MM.1S (cell line): ENCODE results near the gene CCDC93.
A peak's percentile ranks its signal among the peaks of the same experiment; 100 is the strongest.

Source experiments
- DNase-seq: peaks from one replicate; pipeline ENCODE4 v3.0.0-alpha.2; 2015
- H2AFZ ChIP-seq: fragments of 300-600 bp; sonication (generic); 2 replicates; pipeline ENCODE4 v1.6.0; 2016; ENCODE audit warnings: antibody characterized with exemption, low read length
- H3F3A ChIP-seq: fragments of 300-600 bp; sonication (generic); 2 replicates; pipeline ENCODE4 v1.6.1; 2016; ENCODE audit warnings: mild to moderate bottlenecking, antibody characterized with exemption, low read length, moderate library complexity, mixed read lengths; ENCODE audit not compliant: insufficient read depth
- H3K27ac ChIP-seq: fragments of 300-600 bp; sonication (generic); 2 replicates; pipeline ENCODE4 v1.5.1; 2016; ENCODE audit warnings: mild to moderate bottlenecking, low read length
- H3K27me3 ChIP-seq: fragments of 300-600 bp; sonication (generic); replicated peaks from 2 replicates; pipeline ENCODE4 v1.6.0; 2016; ENCODE audit warnings: low read length; ENCODE audit not compliant: insufficient read depth
- H3K36me3 ChIP-seq: fragments of 300-600 bp; sonication (generic); replicated peaks from 2 replicates; pipeline ENCODE4 v1.6.1; 2016; ENCODE audit warnings: mild to moderate bottlenecking, low read length, mixed read lengths; ENCODE audit not compliant: insufficient read depth
- H3K4me1 ChIP-seq: fragments of 300-600 bp; sonication (generic); 2 replicates; pipeline ENCODE4 v1.6.1; 2016; ENCODE audit warnings: low read length, mixed read lengths
- H3K4me2 ChIP-seq: fragments of 300-600 bp; sonication (generic); 2 replicates; pipeline ENCODE4 v1.6.0; 2016; ENCODE audit warnings: low read depth, low read length
- H3K4me3 ChIP-seq: fragments of 300-600 bp; sonication (generic); 2 replicates; pipeline ENCODE4 v1.5.1; 2016; ENCODE audit warnings: low read length, mixed read lengths
- H3K79me2 ChIP-seq: fragments of 300-600 bp; sonication (generic); 2 replicates; pipeline ENCODE4 v1.6.1; 2016; ENCODE audit warnings: mixed run types, low read length, mixed read lengths
- H3K9ac ChIP-seq: fragments of 300-600 bp; sonication (generic); 2 replicates; pipeline ENCODE4 v1.6.1; 2016; ENCODE audit warnings: low read length, mixed read lengths
- H3K9me2 ChIP-seq: fragments of 300-600 bp; sonication (generic); replicated peaks from 2 replicates; pipeline ENCODE4 v1.6.1; 2016; ENCODE audit warnings: mild to moderate bottlenecking, low read length, mixed read lengths; ENCODE audit not compliant: insufficient read depth
- H3K9me3 ChIP-seq: fragments of 300-600 bp; sonication (generic); replicated peaks from 2 replicates; pipeline ENCODE4 v1.6.1; 2016; ENCODE audit warnings: mild to moderate bottlenecking, low read length, mixed read lengths; ENCODE audit not compliant: insufficient read depth
- H4K20me1 ChIP-seq: fragments of 300-600 bp; sonication (generic); 2 replicates; pipeline ENCODE4 v1.6.1; 2016; ENCODE audit warnings: mild to moderate bottlenecking, low read length, moderate library complexity, mixed read lengths; ENCODE audit not compliant: insufficient read depth
- EZH2 ChIP-seq: fragments of 300-600 bp; sonication (generic); optimal IDR thresholded peaks from 2 replicates; pipeline ENCODE3; 2017; ENCODE audit warnings: low read depth, mild to moderate bottlenecking, antibody characterized with exemption, low read length, mixed read lengths
- EZH2phosphoT487 ChIP-seq: fragments of 300-600 bp; sonication (generic); IDR thresholded peaks from 2 replicates; pipeline ENCODE4 v1.6.1; 2018; ENCODE audit warnings: antibody characterized with exemption, low read length
- TF ChIP-seq, protein P1 (sequence below): fragments of 300-600 bp; sonication (generic); IDR thresholded peaks from 2 replicates; pipeline ENCODE4 v1.5.1; 2016; ENCODE audit warnings: antibody characterized with exemption, low read length, mixed read lengths

Gene CCDC93

DNA sequence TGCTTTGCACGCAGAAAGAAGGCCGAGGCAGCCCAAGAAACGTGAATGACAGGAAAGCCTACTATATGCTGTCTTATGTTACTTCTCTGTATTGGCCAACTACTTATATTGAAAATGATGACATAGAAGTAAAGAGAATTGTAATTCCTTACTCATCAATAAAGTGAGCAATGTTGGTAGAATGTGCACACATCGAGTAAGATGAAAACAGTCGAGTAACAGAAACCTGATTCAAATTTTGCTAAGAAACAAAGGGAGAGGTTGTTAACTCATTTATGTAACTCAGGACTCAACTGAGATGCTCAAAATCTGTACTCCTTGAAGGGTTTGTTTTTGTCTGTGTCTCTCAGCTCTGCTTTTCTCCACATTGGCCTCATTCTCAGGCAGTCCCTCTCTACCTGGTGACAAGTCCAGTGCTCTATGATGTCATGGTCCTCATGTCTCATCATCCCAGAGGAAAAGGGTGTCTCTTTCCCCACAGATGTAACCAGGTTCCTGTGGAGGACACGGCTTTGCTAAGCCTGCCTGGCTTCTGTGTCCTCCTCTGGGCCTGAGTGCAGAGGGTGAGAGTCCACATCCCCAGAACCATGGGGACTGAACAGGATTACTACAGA is 30.3 kb upstream of the CCDC93 start:
- H3K4me2 ChIP-seq = no peak overlapping the region
- H3K4me3 ChIP-seq = no peak overlapping the region
- no peaks in the 10 kb centered on the region for H3K79me2 ChIP-seq
- TF ChIP-seq, protein P1, sequence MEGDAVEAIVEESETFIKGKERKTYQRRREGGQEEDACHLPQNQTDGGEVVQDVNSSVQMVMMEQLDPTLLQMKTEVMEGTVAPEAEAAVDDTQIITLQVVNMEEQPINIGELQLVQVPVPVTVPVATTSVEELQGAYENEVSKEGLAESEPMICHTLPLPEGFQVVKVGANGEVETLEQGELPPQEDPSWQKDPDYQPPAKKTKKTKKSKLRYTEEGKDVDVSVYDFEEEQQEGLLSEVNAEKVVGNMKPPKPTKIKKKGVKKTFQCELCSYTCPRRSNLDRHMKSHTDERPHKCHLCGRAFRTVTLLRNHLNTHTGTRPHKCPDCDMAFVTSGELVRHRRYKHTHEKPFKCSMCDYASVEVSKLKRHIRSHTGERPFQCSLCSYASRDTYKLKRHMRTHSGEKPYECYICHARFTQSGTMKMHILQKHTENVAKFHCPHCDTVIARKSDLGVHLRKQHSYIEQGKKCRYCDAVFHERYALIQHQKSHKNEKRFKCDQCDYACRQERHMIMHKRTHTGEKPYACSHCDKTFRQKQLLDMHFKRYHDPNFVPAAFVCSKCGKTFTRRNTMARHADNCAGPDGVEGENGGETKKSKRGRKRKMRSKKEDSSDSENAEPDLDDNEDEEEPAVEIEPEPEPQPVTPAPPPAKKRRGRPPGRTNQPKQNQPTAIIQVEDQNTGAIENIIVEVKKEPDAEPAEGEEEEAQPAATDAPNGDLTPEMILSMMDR = no peak
- no peak for TF ChIP-seq EZH2phosphoT487
- no peak for TF ChIP-seq EZH2
- H4K20me1 ChIP-seq = no peaks in the 10 kb centered on the region
- H2AFZ ChIP-seq = no peak overlapping the region
- DNase-seq = no peak
- no peaks in the 10 kb centered on the region for H3K36me3 ChIP-seq
- H3K27ac ChIP-seq = no peak overlapping the region
- no peaks in the 10 kb centered on the region for H3F3A ChIP-seq
- no peaks in the 10 kb centered on the region for H3K9me3 ChIP-seq
- no peaks in the 10 kb centered on the region for H3K9me2 ChIP-seq
- no peak overlapping the region for H3K9ac ChIP-seq
- 0 out of 2 replicates have a peak, but pooled peaks cover 4% of the 10 kb centered on the region for H3K4me1 ChIP-seq
- H3K27me3 ChIP-seq = no peaks in the 10 kb centered on the region

DNA sequence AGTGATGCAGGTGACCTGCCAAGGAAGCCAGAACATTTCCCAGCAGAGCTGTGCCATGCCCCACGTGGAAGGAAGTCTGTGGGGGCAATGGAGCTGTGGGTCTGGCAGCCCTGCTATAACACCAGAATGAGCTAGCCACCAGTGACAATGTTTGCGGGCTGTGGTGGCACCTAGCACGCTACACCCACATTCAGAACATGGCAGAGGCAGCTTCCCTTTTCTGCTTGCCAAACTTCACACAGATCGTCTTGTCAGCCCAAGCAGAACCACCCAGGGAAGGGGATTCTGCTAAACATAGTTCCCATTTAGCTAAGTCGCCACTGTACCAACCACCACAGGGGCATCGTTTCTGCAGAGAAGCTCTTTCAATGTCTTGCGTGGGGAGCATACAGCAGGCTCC is 27.0 kb upstream of the CCDC93 start:
- no peak overlapping the region for H3K4me2 ChIP-seq
- no peaks in the 10 kb centered on the region for H3K36me3 ChIP-seq
- no peak overlapping the region for H3K27ac ChIP-seq
- H4K20me1 ChIP-seq = no peaks in the 10 kb centered on the region
- DNase-seq = no peak
- no peak overlapping the region for H2AFZ ChIP-seq
- TF ChIP-seq, protein P1 = no peak
- TF ChIP-seq EZH2phosphoT487 (no peak), EZH2 (no peak)
- no peaks in the 10 kb centered on the region for H3K4me1 ChIP-seq
- H3F3A ChIP-seq = no peaks in the 10 kb centered on the region
- H3K9ac ChIP-seq = no peak overlapping the region
- no peaks in the 10 kb centered on the region for H3K79me2 ChIP-seq
- H3K9me3 ChIP-seq = no peaks in the 10 kb centered on the region
- no peaks in the 10 kb centered on the region for H3K9me2 ChIP-seq
- H3K27me3 ChIP-seq = no peaks in the 10 kb centered on the region
- H3K4me3 ChIP-seq = no peak overlapping the region

DNA sequence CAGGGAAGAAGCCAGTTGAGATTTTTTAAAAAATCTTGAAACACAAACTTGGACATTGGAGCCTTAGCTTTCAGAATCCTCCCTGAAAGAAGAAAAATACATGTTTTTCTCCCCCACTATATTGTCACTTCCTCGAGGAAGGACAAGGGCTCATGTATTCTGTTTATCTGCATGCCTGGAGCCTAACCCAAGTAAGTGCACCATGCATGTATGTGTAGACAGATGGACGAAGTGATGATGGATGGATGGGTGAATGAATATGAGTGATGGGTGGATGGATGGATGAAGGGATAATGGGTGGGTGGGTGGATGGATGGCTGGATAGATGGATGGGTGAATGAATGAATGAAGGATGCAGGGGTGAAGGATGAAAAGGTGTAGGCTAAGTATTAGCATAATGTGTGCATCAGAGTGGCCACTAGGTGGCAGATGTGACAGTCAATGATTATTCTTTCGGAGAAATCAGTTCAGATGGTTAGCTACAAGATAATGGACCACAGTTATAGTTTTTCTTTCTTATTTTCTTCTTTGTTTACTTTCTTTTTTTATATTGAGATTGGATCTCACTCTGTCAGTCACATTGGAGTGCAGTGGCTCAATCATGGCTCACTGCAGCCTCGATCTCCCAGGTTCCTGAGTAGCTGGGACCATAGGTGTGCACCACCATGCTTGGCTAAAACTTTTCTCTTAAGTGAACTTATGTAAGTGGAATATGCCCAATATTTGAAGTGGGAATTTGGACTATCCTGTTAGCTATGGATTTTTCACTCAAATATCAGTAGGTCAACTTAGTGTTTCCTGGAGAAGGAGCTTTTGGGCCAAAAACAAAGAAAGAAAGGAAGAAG is 18.5 kb upstream of the CCDC93 start:
- Histone ChIP-seq H2AFZ (no peak overlapping the region), H3K27ac (no peak overlapping the region), H4K20me1 (no peaks in the 10 kb centered on the region), H3F3A (no peaks in the 10 kb centered on the region), H3K36me3 (no peaks in the 10 kb centered on the region), H3K9me3 (no peaks in the 10 kb centered on the region), H3K27me3 (no peaks in the 10 kb centered on the region), H3K4me2 (no peak overlapping the region), H3K79me2 (no peaks in the 10 kb centered on the region), H3K4me1 (no peaks in the 10 kb centered on the region), H3K9me2 (no peaks in the 10 kb centered on the region), H3K4me3 (no peak overlapping the region), H3K9ac (no peak overlapping the region)
- peak; percentile 35 for DNase-seq
- no peak for TF ChIP-seq EZH2phosphoT487
- TF ChIP-seq, protein P1 = peak; percentile 80
